Stimulated activated CD8-positive, alpha-beta memory T cell treated with anti-CD3 and anti-CD28 coated beads, Interleukin-4, amount 100 ng/mL, for 24 hours (primary cell): ENCODE results near the gene SBF2.

Experiments
- DNase-seq: peaks from one replicate; pipeline ENCODE4 v3.0.0-alpha.2; 2020; ENCODE audit warnings: low read depth

The SBF2 gene

GRCh38 chr11:9806946-9807687 lies 486.9 kb downstream of the SBF2 start:
- no peak for DNase-seq

- DNase-seq, result no peak
These were observed 489.6 kb downstream of the SBF2 start for GRCh38 chr11:9804419-9804902.

- no peak for DNase-seq
These were observed 490.2 kb downstream of the SBF2 start for GRCh38 chr11:9803685-9804418.

GRCh38 chr11:9802291-9802861 lies 491.6 kb downstream of the SBF2 start:
- no peak for DNase-seq

- no peak for DNase-seq
These were observed 494.1 kb downstream of the SBF2 start for GRCh38 chr11:9799886-9800285.

GRCh38 chr11:9797300-9797699 lies 496.7 kb downstream of the SBF2 start:
- DNase-seq, result no peak

- DNase-seq, result no peak
These were observed 497.2 kb downstream of the SBF2 start for GRCh38 chr11:9796854-9797253.

- DNase-seq, result no peak
These were observed 497.8 kb downstream of the SBF2 start for GRCh38 chr11:9796266-9796665.

- no peak for DNase-seq
These were observed 503.3 kb downstream of the SBF2 start for GRCh38 chr11:9790703-9791102.

GRCh38 chr11:9789910-9790309 lies 504.1 kb downstream of the SBF2 start:
- no peak for DNase-seq

GRCh38 chr11:9787981-9788521 lies 506.0 kb downstream of the SBF2 start:
- no peak for DNase-seq

- no peak for DNase-seq
These were observed 506.8 kb downstream of the SBF2 start for GRCh38 chr11:9787260-9787659.

GRCh38 chr11:9784602-9785315 lies 509.3 kb downstream of the SBF2 start:
- no peak for DNase-seq

GRCh38 chr11:9783986-9784385 lies 510.0 kb downstream of the SBF2 start:
- DNase-seq, result no peak

- no peak for DNase-seq
These were observed 513.1 kb downstream of the SBF2 start for GRCh38 chr11:9780929-9781328.

GRCh38 chr11:9777525-9777924 lies 516.5 kb downstream of the SBF2 start:
- no peak for DNase-seq

GRCh38 chr11:9777066-9777465 lies 517.0 kb downstream of the SBF2 start:
- no peak for DNase-seq

GRCh38 chr11:9776203-9776602 lies 517.8 kb downstream of the SBF2 start:
- no peak for DNase-seq

- no peak for DNase-seq
These were observed 518.6 kb downstream of the SBF2 start for GRCh38 chr11:9775398-9775779.

GRCh38 chr11:9774591-9775397 lies 519.2 kb downstream of the SBF2 start:
- DNase-seq, result no peak

GRCh38 chr11:9774109-9774508 lies 519.9 kb downstream of the SBF2 start:
- no peak for DNase-seq
